ENCODE data around the gene NFE2L2. TPM values are rescaled to one million over a fixed set of nuclear protein-coding genes. Genes with fewer than 3 reads are reported as not detected.

NFE2L2 gene
- total RNA-seq, 1 experiment from 2014 or later = 104 TPM

- DNase-seq (ENCODE audit: low read depth, low spot score) (no peak), ATAC-seq (no peak)
- intact Hi-C loops (cut with micrococcal nuclease; ENCODE audit: unreplicated experiment) (no loop called here), in situ Hi-C loops (cut with HindIII; ENCODE audit: low pct_unique_long_range_greater_than_20kb, low sequenced_read_pairs) (no loop called here)
- no TSS peak for BruUV-seq (replicated peaks)
- no peak overlapping the region for H3K4me3 ChIP-seq (ENCODE audit: low read depth in 2 of 2, low read length in 2 of 2)
- TF ChIP-seq POLR2AphosphoS5 (IDR thresholded peaks at IDR 0.05; ENCODE audit: low read depth, low read length) (no peak), TCF7L2 (IDR thresholded peaks at IDR 0.05; ENCODE audit: low read depth, low read length) (no peak), SIN3A (IDR thresholded peaks at IDR 0.05; ENCODE audit: borderline replicate concordance, insufficient read depth, low read depth, low read length) (no peak), CTCF (IDR thresholded peaks at IDR 0.05) (no peak), REST (IDR thresholded peaks at IDR 0.05; ENCODE audit: insufficient read depth in 1 of 2, low read depth in 2 of 2, low read length in 1 of 2) (no peak)
- H3K4me1 ChIP-seq (ENCODE audit: control insufficient read depth, insufficient read depth, low read length) = peaks cover 72% of the 10 kb centered on the region
- ChIA-PET CTCF (no interaction called here), POLR2A (interaction anchor here (0.6 to 1.1 kb wide), 3 partner anchors 10 to 506 kb away, joined by 4 to 13 read pairs (median 5); no protein-coding TSS in a partner anchor)
- peaks cover 3% of the 10 kb centered on the region; the same call in 1 of the 2 replicates for H3K9me3 ChIP-seq (ENCODE audit: control insufficient read depth, insufficient read depth, low read depth, low read length)
- no peaks in the 10 kb centered on the region for H3K27me3 ChIP-seq (ENCODE audit: control insufficient read depth, insufficient read depth, low read length)
- no peaks in the 10 kb centered on the region; the same call in 1 of the 2 replicates for H3K36me3 ChIP-seq (ENCODE audit: control insufficient read depth, insufficient read depth, low read length)
- H3K27ac ChIP-seq (ENCODE audit: low read length) = peak overlapping the region; percentile 42; the same call in 1 of the 2 replicates
Measured at GRCh38 chr2:177256026-177256425, 8.5 kb downstream of the NFE2L2 start.

- Histone ChIP-seq H3K4me1 (ENCODE audit: control insufficient read depth, insufficient read depth, low read length) (peaks cover 76% of the 10 kb centered on the region), H3K36me3 (ENCODE audit: control insufficient read depth, insufficient read depth, low read length) (no peaks in the 10 kb centered on the region; the same call in 1 of the 2 replicates), H3K27me3 (ENCODE audit: control insufficient read depth, insufficient read depth, low read length) (no peaks in the 10 kb centered on the region), H3K4me3 (ENCODE audit: low read depth in 2 of 2, low read length in 2 of 2) (peak overlapping the region in 1 of 2 experiments; percentile 9; a peak in 1 of 4 replicates), H3K9me3 (ENCODE audit: control insufficient read depth, insufficient read depth, low read depth, low read length) (peaks cover 3% of the 10 kb centered on the region; the same call in 1 of the 2 replicates), H3K27ac (ENCODE audit: low read length) (peak overlapping the region; percentile 80)
- in situ Hi-C loops (cut with HindIII; ENCODE audit: low pct_unique_long_range_greater_than_20kb, low sequenced_read_pairs) = no loop called here
- ATAC-seq (peak; percentile 3; the same call in 1 of the 2 replicates), DNase-seq (ENCODE audit: low read depth, low spot score) (no peak)
- BruUV-seq (replicated peaks) = no TSS peak
- intact Hi-C loops (cut with micrococcal nuclease; ENCODE audit: unreplicated experiment) = no loop called here
- CTCF ChIA-PET = interaction anchor here (0.6 to 1.0 kb wide), 2 partner anchors 91 to 361 kb away, joined by 3 to 6 read pairs; no protein-coding TSS in a partner anchor
- POLR2A ChIA-PET = interaction anchor here (0.6 to 1.1 kb wide), 3 partner anchors 9 to 29 kb away, joined by 4 to 18 read pairs (median 6); partner anchors contain the start of gene NFE2L2
- TF ChIP-seq SIN3A (IDR thresholded peaks at IDR 0.05; ENCODE audit: borderline replicate concordance, insufficient read depth, low read depth, low read length) = no peak
- TF ChIP-seq POLR2AphosphoS5 (IDR thresholded peaks at IDR 0.05; ENCODE audit: low read depth, low read length) = no peak
- no peak for TF ChIP-seq CTCF (IDR thresholded peaks at IDR 0.05)
- TF ChIP-seq REST (IDR thresholded peaks at IDR 0.05; ENCODE audit: insufficient read depth in 1 of 2, low read depth in 2 of 2, low read length in 1 of 2) = no peak
- no peak for TF ChIP-seq TCF7L2 (IDR thresholded peaks at IDR 0.05; ENCODE audit: low read depth, low read length)
Measured at GRCh38 chr2:177255227-177255601, 9.3 kb downstream of the NFE2L2 start.

All from Panc1 (cell line).